ENCODE results near the gene DNAJB13. TPM values are rescaled to one million over a fixed set of nuclear protein-coding genes. Genes with fewer than 3 reads are reported as not detected.

DNAJB13 gene
- total and polyA plus RNA-seq, 2 of the 4 experiments (the other 2 are of a cell fraction), result 0.18 to 0.48 TPM

GRCh38 chr11:73932781-73933180 is 18.0 kb upstream of the DNAJB13 start:
- ATAC-seq (ENCODE audit: low read depth) (no peak), DNase-seq (no peak)
- Histone ChIP-seq H2AK9ac (replicated peaks; ENCODE audit: low read depth, low read length, poor library complexity) (no peak overlapping the region), H3K4me1 (ENCODE audit: control insufficient read depth, insufficient read depth, low read length) (no peaks in the 10 kb centered on the region), H3K4me2 (ENCODE audit: low read depth, low read length) (no peak overlapping the region), H3K9ac (ENCODE audit: low read depth, low read length) (no peak overlapping the region), H4K8ac (ENCODE audit: low read depth in 2 of 2, low read length in 2 of 2) (no peak overlapping the region), H3K23ac (ENCODE audit: low read depth, low read length) (no peak overlapping the region), H4K5ac (ENCODE audit: low read depth, low read length) (no peak overlapping the region), H3K18ac (ENCODE audit: low read depth, low read length) (no peak overlapping the region), H3K79me1 (ENCODE audit: low read depth in 1 of 2, low read length in 2 of 2) (no peaks in the 10 kb centered on the region), H3K9me1 (ENCODE audit: insufficient read depth, low read length) (no peaks in the 10 kb centered on the region), H3K14ac (replicated peaks; ENCODE audit: low read depth, low read length) (no peak overlapping the region), H4K91ac (ENCODE audit: insufficient read depth, low read depth, low read length) (no peak overlapping the region), H2BK120ac (ENCODE audit: low read depth, low read length) (no peak overlapping the region), H4K20me1 (ENCODE audit: insufficient read depth, low read length) (no peaks in the 10 kb centered on the region), H3K56ac (ENCODE audit: extremely low read depth, insufficient read depth, low read length) (no peak overlapping the region), H3K27me3 (ENCODE audit: control insufficient read depth, insufficient read depth, low read length) (no peaks in the 10 kb centered on the region), H2BK5ac (ENCODE audit: low read depth, low read length, poor library complexity, severe bottlenecking) (no peak overlapping the region), H2BK15ac (ENCODE audit: low read depth, low read length) (no peak overlapping the region), H3K4ac (ENCODE audit: low read depth, low read length) (no peak overlapping the region), H2BK20ac (ENCODE audit: low read depth, low read length) (no peak overlapping the region), H3K4me3 (ENCODE audit: insufficient read depth, low read depth, low read length) (no peak overlapping the region), H2AK5ac (ENCODE audit: low read depth, low read length) (no peak overlapping the region), H2AFZ (replicated peaks; ENCODE audit: low read length, poor library complexity) (no peak overlapping the region), H3K36me3 (ENCODE audit: control insufficient read depth, insufficient read depth, low read length) (peaks cover 9% of the 10 kb centered on the region), H3K27ac (ENCODE audit: insufficient read depth, low read length) (no peak overlapping the region), H3K9me3 (ENCODE audit: control insufficient read depth, insufficient read depth, low read length) (no peaks in the 10 kb centered on the region)
- ChIA-PET POLR2A (ENCODE audit: unreplicated experiment) (no interaction called here), CTCF (no interaction called here)
- dilution Hi-C loops (cut with HindIII; ENCODE audit: low sequenced_read_pairs, unreplicated experiment) (no loop called here), in situ Hi-C loops (cut with MboI; ENCODE audit: low sequenced_read_pairs) (loop anchor here (10.0 kb wide), 1 partner anchor 308 kb away; no protein-coding TSS in a partner anchor), intact Hi-C loops (cut with micrococcal nuclease) (loop anchor here (5.0 kb wide), 1 partner anchor 530 kb away; no protein-coding TSS in a partner anchor)
- WGBS, 2 experiments (ENCODE audit: extremely low coverage in 2 of 2, insufficient read length in 1 of 2), result no CpG with 5 or more reads among the region's 7 CpGs
- BruUV-seq (replicated peaks), result no TSS peak
- TF ChIP-seq POLR2A (IDR thresholded peaks at IDR 0.05; ENCODE audit: low read depth, low read length) (no peak), MAZ (IDR thresholded peaks at IDR 0.05; ENCODE audit: borderline replicate concordance, low read depth, low read length) (no peak), NFE2L2 (IDR thresholded peaks at IDR 0.05; ENCODE audit: low read depth, low read length) (no peak), BHLHE40 (IDR thresholded peaks at IDR 0.05; ENCODE audit: low read depth, low read length) (no peak), RFX5 (IDR thresholded peaks at IDR 0.05; ENCODE audit: low read depth, low read length) (no peak), MAFK (IDR thresholded peaks at IDR 0.05; ENCODE audit: low read depth, low read length) (no peak), CTCF (conservative IDR thresholded peaks at IDR 0.05; ENCODE audit: low read depth, low read length) (no peak), ELK1 (IDR thresholded peaks at IDR 0.05; ENCODE audit: borderline replicate concordance, low read depth, low read length) (no peak), USF2 (IDR thresholded peaks at IDR 0.05; ENCODE audit: low read depth, low read length) (no peak), RCOR1 (IDR thresholded peaks at IDR 0.05; ENCODE audit: insufficient replicate concordance, low read length) (no peak), MXI1 (IDR thresholded peaks at IDR 0.05; ENCODE audit: borderline replicate concordance, low read depth, low read length) (no peak), CHD1 (IDR thresholded peaks at IDR 0.05; ENCODE audit: low read depth, low read length) (no peak), RAD21 (IDR thresholded peaks at IDR 0.05; ENCODE audit: low read length) (no peak), FOS (IDR thresholded peaks at IDR 0.05; ENCODE audit: low read depth, low read length) (no peak), SMC3 (IDR thresholded peaks at IDR 0.05; ENCODE audit: low read depth, low read length) (no peak), CEBPB (IDR thresholded peaks at IDR 0.05; ENCODE audit: low read depth, low read length) (no peak)

Measured in IMR-90 (cell line).